GM12878 (cell line): ENCODE data around the gene ITK. TPM values are rescaled to one million over a fixed set of nuclear protein-coding genes. Genes with fewer than 3 reads are reported as not detected.

Source experiments
- ATAC-seq: fragments of 200-7000 bp; cut with Tn5 transposase; 3 replicates; pipeline ENCODE4 v1.9.1; 2020; ENCODE audit warnings: mild to moderate bottlenecking, moderate library complexity
- BruUV-seq: library from RNA; stranded (reverse); fragments of 400-500 nt; replicated peaks from 2 replicates; lab custom pipeline; 2021; lab: Mats Ljungman, UMichigan
- CTCF ChIA-PET: fragments of 300-600 bp; sonication (Branson Sonifier 250); formaldehyde crosslinking; extraction: SDS; loops from one replicate; lab custom pipeline; 2021; ENCODE audit warnings: inconsistent platforms; lab: Yijun Ruan, JAX
- POLR2A ChIA-PET: fragments of 350-600 bp; formaldehyde crosslinking; extraction: SDS; loops from one replicate; lab custom pipeline; 2021; ENCODE audit warnings: inconsistent platforms; lab: Charles Lee
- RAD21 ChIA-PET: fragments of 300-600 bp; sonication (Branson Sonifier 250); formaldehyde crosslinking; loops from one replicate; lab custom pipeline; 2023; ENCODE audit warnings: antibody characterized with exemption; ENCODE audit not compliant: unreplicated experiment; lab: Charles Lee
- SMC1A ChIA-PET: fragments of 300-600 bp; sonication (Branson Sonifier 250); formaldehyde crosslinking; loops from one replicate; lab custom pipeline; 2023; ENCODE audit not compliant: unreplicated experiment, uncharacterized antibody; lab: Charles Lee
- DNase-seq: peaks from one replicate; pipeline ENCODE4 v3.0.0-alpha.2; 2011; ENCODE audit warnings: low read depth, low spot score
- FAIRE-seq: peaks from 3 replicates; lab custom pipeline; 2011; peaks lifted over from hg19 to GRCh38; lab: Jason Lieb, UNC
- H2AFZ ChIP-seq: 2 replicates; pipeline ENCODE4 v1.6.0; 2011; ENCODE audit warnings: low read depth, low read length, control low read depth; ENCODE audit not compliant: control insufficient read depth
- H3K27ac ChIP-seq: 2 replicates; pipeline ENCODE4 v1.5.1; 2011; ENCODE audit warnings: control low read depth; ENCODE audit not compliant: control insufficient read depth, insufficient read depth
- H3K27me3 ChIP-seq, 2 experiments: replicated peaks in 1 of 2; 2 replicates each; pipeline versions ENCODE4 v1.6.0 to v1.6.1; 2011; ENCODE audit warnings: low read length in 1 of 2; ENCODE audit not compliant: control insufficient read depth in 2 of 2, insufficient read depth in 2 of 2
- H3K36me3 ChIP-seq, 2 experiments: 2 replicates each; pipeline ENCODE4 v1.5.1; 2011; ENCODE audit warnings: low read length in 1 of 2; ENCODE audit not compliant: control insufficient read depth in 2 of 2, insufficient read depth in 2 of 2
- H3K4me1 ChIP-seq: 2 replicates; pipeline ENCODE4 v1.6.1; 2011; ENCODE audit warnings: mild to moderate bottlenecking, low read length, moderate library complexity, mixed read lengths; ENCODE audit not compliant: control insufficient read depth, insufficient read depth
- H3K4me2 ChIP-seq: 2 replicates; pipeline ENCODE4 v1.6.0; 2011; ENCODE audit warnings: control low read depth; ENCODE audit not compliant: control insufficient read depth, insufficient read depth
- H3K4me3 ChIP-seq: fragments of 200-600 bp; sonication (generic); 2 replicates; pipeline ENCODE4 v1.5.1; 2016
- H3K79me2 ChIP-seq: 2 replicates; pipeline ENCODE4 v1.6.0; 2011; ENCODE audit warnings: low read length; ENCODE audit not compliant: control insufficient read depth, insufficient read depth
- H3K9ac ChIP-seq: 2 replicates; pipeline ENCODE4 v1.8.0; 2011; ENCODE audit warnings: low read length, control low read depth, mixed read lengths; ENCODE audit not compliant: control insufficient read depth, insufficient read depth
- H3K9me3 ChIP-seq: replicated peaks from 3 replicates; pipeline ENCODE4 v1.5.1; 2011; ENCODE audit warnings: mild to moderate bottlenecking, low read length; ENCODE audit not compliant: control insufficient read depth, insufficient read depth
- H4K20me1 ChIP-seq: 2 replicates; pipeline ENCODE4 v1.6.0; 2011; ENCODE audit not compliant: control insufficient read depth, insufficient read depth
- FOXM1 ChIP-seq: IDR thresholded peaks from 2 replicates; pipeline ENCODE4 v1.6.1; 2012; ENCODE audit warnings: low read depth, mild to moderate bottlenecking, inconsistent platforms, low read length, moderate library complexity
- POLR2A ChIP-seq: IDR thresholded peaks from 2 replicates; pipeline ENCODE4 v1.6.1; 2011; ENCODE audit warnings: low read depth, mild to moderate bottlenecking, low read length
- RELA ChIP-seq: fragments of 450-650 bp; IDR thresholded peaks from 2 replicates; pipeline ENCODE4 v1.8.0; 2014; ENCODE audit warnings: borderline replicate concordance; ENCODE audit not compliant: partially characterized antibody
- SP1 ChIP-seq: IDR thresholded peaks from one replicate; pipeline ENCODE4 v1.6.1; 2011; ENCODE audit warnings: low read depth, low read length
- YY1 ChIP-seq: IDR thresholded peaks from 2 replicates; pipeline ENCODE4 v1.6.1; 2011; ENCODE audit warnings: low read depth, mild to moderate bottlenecking, low read length
- WGBS: methylation state at CpG from one replicate; pipeline ENCODE4 v1.1.6; 2016; ENCODE audit warnings: low lambda C conversion rate; ENCODE audit not compliant: insufficient replicate concordance, insufficient coverage; ENCODE audit errors: missing lambda C conversion rate; 5-methylcytosine and 5-hydroxymethylcytosine counted together
- in situ Hi-C: fragments of 300-500 bp; cut with MboI; formaldehyde crosslinking; loops from 9 replicates; pipeline ENCODE4 v1.14.3; 2018; ENCODE audit warnings: mixed read lengths
- intact Hi-C: fragments of 100-400 bp; cut with micrococcal nuclease; formaldehyde crosslinking; loops from one replicate; pipeline ENCODE4 v1.14.2; 2022; ENCODE audit not compliant: unreplicated experiment
- polyA plus RNA-seq, 11 experiments: library from polyadenylated mRNA; depleted of rRNA in 4 of 11; unstranded in 6 of 11; stranded (reverse) in 5 of 11; fragments of >200 nt; fragmentation: Nextera tagmentation in 4 of 11; fragmentation: Illumina TruSeq in 1 of 11; extraction: Ambion mirVana in 4 of 11; extraction: Trizol in 1 of 11; gene quantifications; 1 replicate in 1 of 11; 2 replicates in 10 of 11; pipeline versions ENCODE4 v1.2.1 to v1.2.3, GENCODE V29; 2011 to 2016; ENCODE audit warnings: inconsistent platforms in 2 of 11, missing spikeins in 2 of 11, low read depth in 1 of 11
- total RNA-seq, 4 experiments: library from RNA; depleted of rRNA in 3 of 4; stranded (reverse); fragments of >200 nt in 3 of 4; fragmentation: Illumina TruSeq in 1 of 4; extraction: Trizol in 1 of 4; gene quantifications; 2 replicates each; pipeline versions ENCODE4 v1.2.1 to v1.2.3, GENCODE V29; 2013 to 2021
- TF ChIP-seq, protein P1 (sequence below): fragments of 450-650 bp; conservative IDR thresholded peaks from 2 replicates; pipeline ENCODE4 v1.6.1; 2017; ENCODE audit warnings: mild to moderate bottlenecking, moderate library complexity

The ITK gene
- total and polyA plus RNA-seq, 10 of the 15 experiments (the other 5 are each of a cell fraction or from before 2014, with no cell fraction given) = 0.05 to 2.4 (median 0.76) TPM

DNA sequence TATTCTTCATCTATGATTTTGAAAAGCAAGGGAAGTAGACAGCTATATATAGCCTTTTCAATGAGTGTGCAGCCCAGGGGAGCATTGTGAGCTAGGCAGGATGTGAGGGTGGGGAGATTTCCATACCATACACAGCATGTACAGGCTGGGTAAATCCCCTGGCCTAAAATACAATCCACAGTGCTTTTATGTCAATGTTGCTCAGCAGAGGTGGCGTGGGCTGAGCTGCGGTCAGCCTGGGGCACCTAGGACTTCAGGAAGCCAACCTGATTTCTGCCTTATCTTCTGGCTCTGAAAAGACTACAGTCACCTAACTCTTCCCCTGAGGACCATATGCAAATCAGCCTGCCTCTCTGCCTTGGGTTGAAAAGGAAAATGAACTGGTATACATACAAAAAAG is 8.2 kb upstream of the ITK start (continued):
- TF ChIP-seq, protein P1, sequence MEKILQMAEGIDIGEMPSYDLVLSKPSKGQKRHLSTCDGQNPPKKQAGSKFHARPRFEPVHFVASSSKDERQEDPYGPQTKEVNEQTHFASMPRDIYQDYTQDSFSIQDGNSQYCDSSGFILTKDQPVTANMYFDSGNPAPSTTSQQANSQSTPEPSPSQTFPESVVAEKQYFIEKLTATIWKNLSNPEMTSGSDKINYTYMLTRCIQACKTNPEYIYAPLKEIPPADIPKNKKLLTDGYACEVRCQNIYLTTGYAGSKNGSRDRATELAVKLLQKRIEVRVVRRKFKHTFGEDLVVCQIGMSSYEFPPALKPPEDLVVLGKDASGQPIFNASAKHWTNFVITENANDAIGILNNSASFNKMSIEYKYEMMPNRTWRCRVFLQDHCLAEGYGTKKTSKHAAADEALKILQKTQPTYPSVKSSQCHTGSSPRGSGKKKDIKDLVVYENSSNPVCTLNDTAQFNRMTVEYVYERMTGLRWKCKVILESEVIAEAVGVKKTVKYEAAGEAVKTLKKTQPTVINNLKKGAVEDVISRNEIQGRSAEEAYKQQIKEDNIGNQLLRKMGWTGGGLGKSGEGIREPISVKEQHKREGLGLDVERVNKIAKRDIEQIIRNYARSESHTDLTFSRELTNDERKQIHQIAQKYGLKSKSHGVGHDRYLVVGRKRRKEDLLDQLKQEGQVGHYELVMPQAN = no peak
- peak; percentile 92 for TF ChIP-seq FOXM1
- peak; percentile 83 for TF ChIP-seq SP1
- peak; percentile 96 for TF ChIP-seq RELA

DNA sequence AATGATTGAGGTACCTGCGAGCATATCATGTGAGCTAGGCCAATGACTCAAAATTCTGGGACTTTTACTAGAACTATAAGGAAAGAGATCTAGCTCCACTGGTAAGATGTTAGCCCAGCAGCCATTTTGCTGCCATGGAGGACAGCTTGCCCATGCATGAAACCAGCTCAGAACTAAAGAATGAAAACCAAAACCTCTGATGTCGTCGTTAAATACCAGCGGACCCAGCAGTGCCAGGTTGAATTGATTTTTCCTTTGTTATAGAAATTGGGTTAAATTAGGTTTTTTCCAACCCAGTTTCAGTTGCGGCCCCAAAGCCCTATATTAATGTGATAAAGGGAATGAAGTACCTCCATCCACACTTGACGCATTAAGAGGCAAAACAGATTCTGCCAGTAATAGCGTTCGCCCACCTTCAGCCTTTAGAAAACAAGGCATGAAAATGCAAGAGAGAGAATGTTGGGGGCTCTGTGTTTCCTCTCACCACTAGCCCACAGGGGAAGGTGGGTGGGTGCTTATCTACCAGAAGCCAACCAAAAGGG is 5.5 kb upstream of the ITK start:
- Histone ChIP-seq H3K9me3 (peaks cover 8% of the 10 kb centered on the region; the same call in 2 of the 3 replicates), H3K79me2 (no peaks in the 10 kb centered on the region), H3K4me3 (no peak overlapping the region), H2AFZ (no peak overlapping the region), H3K27me3 (no peaks in the 10 kb centered on the region), H3K9ac (no peak overlapping the region), H3K4me2 (no peak overlapping the region), H3K27ac (no peak overlapping the region), H3K4me1 (peaks cover 14% of the 10 kb centered on the region), H4K20me1 (no peaks in the 10 kb centered on the region), H3K36me3 (no peaks in the 10 kb centered on the region)
- ChIA-PET POLR2A (interaction anchor here (1.1 to 2.3 kb wide), 2 partner anchors 15 to 92 kb away, joined by 3 to 7 read pairs; no protein-coding TSS in a partner anchor), RAD21 (interaction anchor here (1.4 to 1.5 kb wide), 4 partner anchors 8 to 102 kb away, joined by 3 read pairs; no protein-coding TSS in a partner anchor), CTCF (interaction anchor here (1.2 to 1.5 kb wide), 3 partner anchors 8 to 78 kb away, joined by 4 to 8 read pairs (median 5); no protein-coding TSS in a partner anchor), SMC1A (interaction anchor here (0.8 to 6.3 kb wide), 6 partner anchors 8 to 77 kb away, joined by 3 to 43 read pairs (median 4); no protein-coding TSS in a partner anchor)
- DNase-seq (no peak), ATAC-seq (no peak), FAIRE-seq (no peak)
- WGBS = 95% methylated on average over 8 of the region's 8 CpGs
- intact Hi-C loops = no loop called here
- TF ChIP-seq YY1 (0 out of 2 replicates have a peak, but pooled peaks have one; percentile 20), POLR2A (no peak)
- BruUV-seq = no TSS peak
- in situ Hi-C loops = no loop called here
